A549 (cell line): ENCODE results near the gene ATP13A5. TPM values are rescaled to one million over a fixed set of nuclear protein-coding genes. Genes with fewer than 3 reads are reported as not detected.

Source experiments
- ATAC-seq, 2 experiments: fragments of 200-7000 bp in 1 of 2; fragments of >200 bp in 1 of 2; cut with Nextera tagmentation in 1 of 2; cut with Tn5 transposase in 1 of 2; 3 replicates each; pipeline versions ENCODE4 v1.8.0 to v1.9.1; 2018 to 2020; ENCODE audit warnings: mild to moderate bottlenecking in 1 of 2, moderate library complexity in 1 of 2
- CTCF ChIA-PET: fragments of 300-600 bp; sonication (Branson Sonifier 250); formaldehyde crosslinking; extraction: SDS; loops from one replicate; lab custom pipeline; 2021; ENCODE audit warnings: antibody characterized with exemption, inconsistent platforms; lab: Yijun Ruan, JAX
- POLR2A ChIA-PET: fragments of 350-600 bp; formaldehyde crosslinking; extraction: SDS; loops from one replicate; lab custom pipeline; 2021; ENCODE audit warnings: antibody characterized with exemption, inconsistent platforms; lab: Yijun Ruan, JAX
- DNase-seq, 2 experiments: peaks; one replicate each; pipeline versions ENCODE4 v3.0.0 to v3.0.0-alpha.2; 2011 to 2016; ENCODE audit warnings: low read depth in 1 of 2, low spot score in 1 of 2
- FAIRE-seq: peaks from 2 replicates; lab custom pipeline; 2011; peaks lifted over from hg19 to GRCh38; lab: Jason Lieb, UNC
- H3K27ac ChIP-seq, 2 experiments: fragments of >200 bp; sonication (Bioruptor Twin); formaldehyde crosslinking; 3 replicates each; pipeline ENCODE4 v1.5.1; 2016 to 2017
- H3K4me1 ChIP-seq: fragments of >200 bp; sonication (Bioruptor Twin); formaldehyde crosslinking; 3 replicates; pipeline ENCODE4 v1.6.1; 2016
- H3K4me2 ChIP-seq: fragments of >200 bp; sonication (Bioruptor Twin); formaldehyde crosslinking; 3 replicates; pipeline ENCODE4 v1.6.1; 2016
- H3K4me3 ChIP-seq: fragments of >200 bp; sonication (Bioruptor Twin); formaldehyde crosslinking; 3 replicates; pipeline ENCODE4 v1.5.1; 2016
- H3K9me3 ChIP-seq: fragments of >200 bp; sonication (Bioruptor Twin); formaldehyde crosslinking; 3 replicates; pipeline ENCODE4 v1.6.1; 2016
- BHLHE40 ChIP-seq: IDR thresholded peaks from 2 replicates; pipeline ENCODE4 v1.6.1; 2012; ENCODE audit warnings: low read depth, low read length, inconsistent platforms
- CBX8 ChIP-seq: fragments of 200-600 bp; sonication (generic); IDR thresholded peaks from 2 replicates; pipeline ENCODE4 v1.6.1; 2016
- CHD2 ChIP-seq: fragments of 150-350 bp; IDR thresholded peaks from 2 replicates; pipeline ENCODE4 v1.6.1; 2014; ENCODE audit warnings: low read length; ENCODE audit not compliant: partially characterized antibody
- EHMT2 ChIP-seq: fragments of 200-600 bp; sonication (generic); IDR thresholded peaks from 2 replicates; pipeline ENCODE4 v1.6.1; 2016; ENCODE audit warnings: antibody characterized with exemption, low read depth, mild to moderate bottlenecking, moderate library complexity
- HEYL ChIP-seq: fragments of 250-450 bp; sonication (Bioruptor Pico); IDR thresholded peaks from 2 replicates; pipeline ENCODE4 v1.8.0; 2021; ENCODE audit warnings: mild to moderate bottlenecking, moderate library complexity
- MAFK ChIP-seq: fragments of 450-650 bp; IDR thresholded peaks from 2 replicates; pipeline ENCODE4 v1.6.1; 2014; ENCODE audit not compliant: partially characterized antibody
- NPAS2 ChIP-seq: fragments of 250-450 bp; sonication (Bioruptor Pico); IDR thresholded peaks from 2 replicates; pipeline ENCODE4 v1.8.0; 2022; ENCODE audit warnings: mild to moderate bottlenecking, moderate library complexity, borderline replicate concordance
- NR3C1 ChIP-seq: fragments of >200 bp; sonication (Bioruptor Twin); formaldehyde crosslinking; IDR thresholded peaks from 3 replicates; pipeline ENCODE4 v1.6.1; 2017
- PHF8 ChIP-seq: fragments of 200-600 bp; sonication (generic); IDR thresholded peaks from 2 replicates; pipeline ENCODE4 v1.6.1; 2016; ENCODE audit warnings: low read depth, mild to moderate bottlenecking, antibody characterized with exemption, moderate library complexity, borderline replicate concordance
- POLR2A ChIP-seq: IDR thresholded peaks from 2 replicates; pipeline ENCODE4 v1.6.1; 2012; ENCODE audit warnings: mild to moderate bottlenecking, low read length
- POLR2AphosphoS2 ChIP-seq: conservative IDR thresholded peaks from 2 replicates; pipeline ENCODE4 v1.6.1; 2012; ENCODE audit warnings: low read length, improper control_type of control experiment, inconsistent platforms
- RAD21 ChIP-seq, 2 experiments: fragments of >200 bp in 1 of 2; sonication (Bioruptor Twin) in 1 of 2; formaldehyde crosslinking in 1 of 2; IDR thresholded peaks in 1 of 2; conservative IDR thresholded peaks in 1 of 2; 2 replicates in 1 of 2; 3 replicates in 1 of 2; pipeline ENCODE4 v1.6.1; 2012 to 2018; ENCODE audit warnings: inconsistent platforms in 1 of 2
- RFX5 ChIP-seq: fragments of 450-650 bp; IDR thresholded peaks from 2 replicates; pipeline ENCODE4 v1.7.1; 2014; ENCODE audit warnings: antibody characterized with exemption, mild to moderate bottlenecking, moderate library complexity
- RNF2 ChIP-seq: fragments of 200-600 bp; sonication (generic); IDR thresholded peaks from 2 replicates; pipeline ENCODE4 v1.6.1; 2016; ENCODE audit warnings: low read depth, mild to moderate bottlenecking, antibody characterized with exemption, moderate library complexity, borderline replicate concordance
- SMC3 ChIP-seq: fragments of >200 bp; sonication (Bioruptor Twin); formaldehyde crosslinking; IDR thresholded peaks from 3 replicates; pipeline ENCODE4 v1.6.1; 2018; ENCODE audit warnings: inconsistent platforms
- SREBF2 ChIP-seq: fragments of 450-650 bp; IDR thresholded peaks from 2 replicates; pipeline ENCODE4 v1.6.1; 2014; ENCODE audit warnings: mild to moderate bottlenecking, moderate library complexity
- ZC3H11A ChIP-seq: fragments of 450-650 bp; IDR thresholded peaks from 2 replicates; pipeline ENCODE4 v1.6.1; 2014; ENCODE audit warnings: antibody characterized with exemption, mild to moderate bottlenecking
- ZFP36 ChIP-seq: fragments of 450-650 bp; IDR thresholded peaks from 2 replicates; pipeline ENCODE4 v1.6.1; 2014; ENCODE audit warnings: borderline replicate concordance; ENCODE audit not compliant: partially characterized antibody
- ZSCAN20 ChIP-seq: fragments of 250-450 bp; sonication (Bioruptor Pico); IDR thresholded peaks from 2 replicates; pipeline ENCODE4 v1.8.0; 2022; ENCODE audit warnings: mild to moderate bottlenecking, moderate library complexity
- WGBS: methylation state at CpG from one replicate; pipeline ENCODE4 v1.1.6; 2017; ENCODE audit errors: missing lambda C conversion rate; 5-methylcytosine and 5-hydroxymethylcytosine counted together
- polyA plus RNA-seq, 4 experiments: library from polyadenylated mRNA; depleted of rRNA in 3 of 4; stranded (reverse); fragments of >200 nt; fragmentation: RNase III in 1 of 4; extraction: RNeasy Plus Mini Kit Qiagen cat#74134 plus additional on column Dnase treatment in 1 of 4; gene quantifications; 2 replicates in 3 of 4; 3 replicates in 1 of 4; pipeline ENCODE4 v1.2.3, GENCODE V29; 2011 to 2017
- TF ChIP-seq, protein P1 (sequence below): fragments of >200 bp; sonication (Bioruptor Twin); formaldehyde crosslinking; IDR thresholded peaks from 2 replicates; pipeline ENCODE4 v1.6.1; 2016
- TF ChIP-seq, protein P2 (sequence below): fragments of 150-350 bp; IDR thresholded peaks from 2 replicates; pipeline ENCODE4 v1.6.1; 2014; ENCODE audit warnings: low read depth, mild to moderate bottlenecking, low read length
- TF ChIP-seq, protein P3 (sequence below): fragments of 250-450 bp; sonication (Bioruptor Pico); IDR thresholded peaks from 2 replicates; pipeline ENCODE4 v1.5.0; 2020; ENCODE audit warnings: low read depth, mild to moderate bottlenecking, moderate library complexity
- TF ChIP-seq, protein P4 (sequence below): fragments of 250-450 bp; sonication (Bioruptor Pico); IDR thresholded peaks from 2 replicates; pipeline ENCODE4 v1.5.0; 2021; ENCODE audit warnings: mild to moderate bottlenecking, moderate library complexity, borderline replicate concordance
- TF ChIP-seq, protein P5 (sequence below): IDR thresholded peaks from 2 replicates; pipeline ENCODE4 v1.6.1; 2012; ENCODE audit warnings: low read depth, borderline replicate concordance
- TF ChIP-seq, protein P6 (sequence below): fragments of 450-650 bp; IDR thresholded peaks from 2 replicates; pipeline ENCODE4 v1.6.1; 2014; ENCODE audit warnings: antibody characterized with exemption

The ATP13A5 gene
- polyA plus RNA-seq, 2 of the 4 experiments (the other 2 are of a cell fraction): not detected

DNA sequence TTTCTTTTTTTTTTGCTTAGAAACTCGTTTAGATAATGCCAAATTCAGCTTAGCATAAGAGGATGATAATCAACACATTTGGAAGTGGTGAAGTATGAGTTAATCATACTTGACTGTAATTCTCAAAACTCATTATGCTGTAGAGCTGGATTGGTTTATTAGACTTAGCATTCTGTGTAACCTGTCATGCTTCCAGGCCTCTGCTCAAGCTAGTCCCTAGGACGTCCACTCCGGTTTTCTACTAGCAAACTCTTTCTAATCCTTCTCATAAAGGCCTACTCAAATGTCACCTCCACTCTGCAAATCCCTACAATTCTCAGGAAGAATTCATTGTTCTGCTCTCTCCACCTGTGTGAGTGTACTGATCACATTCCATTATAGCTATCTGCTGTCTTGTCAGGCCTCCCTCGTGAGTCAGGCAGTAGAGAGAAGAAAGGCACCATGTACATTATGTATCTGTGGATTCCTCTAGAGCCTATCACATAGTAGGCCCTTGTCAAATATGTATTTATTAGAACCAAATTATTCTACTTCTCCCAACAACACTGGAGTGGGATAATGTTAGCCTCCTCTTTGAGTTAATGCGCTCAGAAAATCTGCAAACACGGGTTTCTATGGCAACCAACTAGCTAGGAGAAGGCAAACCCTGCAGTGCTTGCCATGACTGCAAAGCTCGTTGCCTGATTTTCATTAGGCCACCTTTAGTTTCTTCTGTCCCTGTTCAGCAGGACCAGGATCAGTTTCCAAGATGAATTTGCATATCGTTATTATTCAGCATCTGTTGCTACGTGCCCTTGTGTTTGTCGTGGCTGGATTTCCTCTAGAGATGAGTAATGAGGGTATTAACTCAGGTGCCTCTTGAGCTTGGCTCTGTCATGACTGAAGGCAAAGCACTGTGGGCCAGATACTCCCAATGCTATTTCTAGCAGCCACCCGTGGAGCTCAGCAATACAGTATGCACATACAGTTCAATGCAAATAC lies 30.7 kb downstream of the ATP13A5 start:
- WGBS: 9% methylated on average over 11 of the region's 11 CpGs
- no peaks in the 10 kb centered on the region for H3K4me1 ChIP-seq
- ATAC-seq: no peak
- no peak overlapping the region for H3K4me2 ChIP-seq
- no peak for FAIRE-seq
- H3K27ac ChIP-seq: no peak overlapping the region
- no peak for DNase-seq
- no peaks in the 10 kb centered on the region for H3K9me3 ChIP-seq
- TF ChIP-seq CHD2: no peak
- TF ChIP-seq ZC3H11A: no peak
- TF ChIP-seq CBX8: no peak
- TF ChIP-seq, protein P1, sequence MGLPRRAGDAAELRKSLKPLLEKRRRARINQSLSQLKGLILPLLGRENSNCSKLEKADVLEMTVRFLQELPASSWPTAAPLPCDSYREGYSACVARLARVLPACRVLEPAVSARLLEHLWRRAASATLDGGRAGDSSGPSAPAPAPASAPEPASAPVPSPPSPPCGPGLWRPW: no peak
- TF ChIP-seq EHMT2: no peak
- no peak for TF ChIP-seq HEYL (CRISPR knock-in tag)
- TF ChIP-seq RNF2: no peak
- TF ChIP-seq RFX5: no peak
- TF ChIP-seq, protein P2, sequence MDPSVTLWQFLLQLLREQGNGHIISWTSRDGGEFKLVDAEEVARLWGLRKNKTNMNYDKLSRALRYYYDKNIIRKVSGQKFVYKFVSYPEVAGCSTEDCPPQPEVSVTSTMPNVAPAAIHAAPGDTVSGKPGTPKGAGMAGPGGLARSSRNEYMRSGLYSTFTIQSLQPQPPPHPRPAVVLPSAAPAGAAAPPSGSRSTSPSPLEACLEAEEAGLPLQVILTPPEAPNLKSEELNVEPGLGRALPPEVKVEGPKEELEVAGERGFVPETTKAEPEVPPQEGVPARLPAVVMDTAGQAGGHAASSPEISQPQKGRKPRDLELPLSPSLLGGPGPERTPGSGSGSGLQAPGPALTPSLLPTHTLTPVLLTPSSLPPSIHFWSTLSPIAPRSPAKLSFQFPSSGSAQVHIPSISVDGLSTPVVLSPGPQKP: no peak
- TF ChIP-seq, protein P3, sequence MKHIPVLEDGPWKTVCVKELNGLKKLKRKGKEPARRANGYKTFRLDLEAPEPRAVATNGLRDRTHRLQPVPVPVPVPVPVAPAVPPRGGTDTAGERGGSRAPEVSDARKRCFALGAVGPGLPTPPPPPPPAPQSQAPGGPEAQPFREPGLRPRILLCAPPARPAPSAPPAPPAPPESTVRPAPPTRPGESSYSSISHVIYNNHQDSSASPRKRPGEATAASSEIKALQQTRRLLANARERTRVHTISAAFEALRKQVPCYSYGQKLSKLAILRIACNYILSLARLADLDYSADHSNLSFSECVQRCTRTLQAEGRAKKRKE (CRISPR knock-in tag): no peak
- TF ChIP-seq ZFP36: no peak
- TF ChIP-seq MAFK: no peak
- no peak for TF ChIP-seq SREBF2
- TF ChIP-seq POLR2AphosphoS2: no peak
- TF ChIP-seq, protein P4, sequence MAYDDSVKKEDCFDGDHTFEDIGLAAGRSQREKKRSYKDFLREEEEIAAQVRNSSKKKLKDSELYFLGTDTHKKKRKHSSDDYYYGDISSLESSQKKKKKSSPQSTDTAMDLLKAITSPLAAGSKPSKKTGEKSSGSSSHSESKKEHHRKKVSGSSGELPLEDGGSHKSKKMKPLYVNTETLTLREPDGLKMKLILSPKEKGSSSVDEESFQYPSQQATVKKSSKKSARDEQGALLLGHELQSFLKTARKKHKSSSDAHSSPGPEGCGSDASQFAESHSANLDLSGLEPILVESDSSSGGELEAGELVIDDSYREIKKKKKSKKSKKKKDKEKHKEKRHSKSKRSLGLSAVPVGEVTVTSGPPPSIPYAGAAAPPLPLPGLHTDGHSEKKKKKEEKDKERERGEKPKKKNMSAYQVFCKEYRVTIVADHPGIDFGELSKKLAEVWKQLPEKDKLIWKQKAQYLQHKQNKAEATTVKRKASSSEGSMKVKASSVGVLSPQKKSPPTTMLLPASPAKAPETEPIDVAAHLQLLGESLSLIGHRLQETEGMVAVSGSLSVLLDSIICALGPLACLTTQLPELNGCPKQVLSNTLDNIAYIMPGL (CRISPR knock-in tag): no peak
- POLR2A ChIA-PET: no interaction called here
- H3K4me3 ChIP-seq: no peak overlapping the region
- CTCF ChIA-PET: no interaction called here

DNA sequence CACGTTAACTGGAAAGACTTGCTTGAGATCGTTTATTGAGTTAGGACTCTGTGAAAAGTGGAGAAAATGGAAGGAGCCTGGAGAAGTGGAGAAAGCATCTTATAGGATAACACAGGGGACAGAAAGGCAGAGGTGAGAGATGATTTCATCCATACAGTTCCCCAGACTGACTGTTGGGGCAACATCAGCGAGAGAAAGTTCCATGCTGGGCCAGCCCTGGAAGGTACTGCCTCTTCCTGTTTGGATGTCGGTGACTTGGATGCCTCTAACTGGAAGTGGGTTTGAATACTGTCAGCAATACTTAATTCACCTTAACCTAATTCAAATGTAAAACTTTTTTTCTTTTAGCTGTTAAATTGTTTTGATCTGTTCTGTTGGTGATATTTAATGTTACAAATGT lies 32.3 kb downstream of the ATP13A5 start:
- FAIRE-seq: no peak
- ChIA-PET POLR2A (no interaction called here), CTCF (no interaction called here)
- 10% methylated on average over 4 of the region's 4 CpGs for WGBS
- DNase-seq: no peak
- no peak overlapping the region for H3K4me2 ChIP-seq
- H3K4me1 ChIP-seq: no peaks in the 10 kb centered on the region
- H3K4me3 ChIP-seq: no peak overlapping the region
- no peaks in the 10 kb centered on the region for H3K9me3 ChIP-seq
- no peak for ATAC-seq
- H3K27ac ChIP-seq: no peak overlapping the region
- TF ChIP-seq ZSCAN20 (CRISPR knock-in tag) (no peak), POLR2A (no peak)
- TF ChIP-seq, protein P1: no peak

DNA sequence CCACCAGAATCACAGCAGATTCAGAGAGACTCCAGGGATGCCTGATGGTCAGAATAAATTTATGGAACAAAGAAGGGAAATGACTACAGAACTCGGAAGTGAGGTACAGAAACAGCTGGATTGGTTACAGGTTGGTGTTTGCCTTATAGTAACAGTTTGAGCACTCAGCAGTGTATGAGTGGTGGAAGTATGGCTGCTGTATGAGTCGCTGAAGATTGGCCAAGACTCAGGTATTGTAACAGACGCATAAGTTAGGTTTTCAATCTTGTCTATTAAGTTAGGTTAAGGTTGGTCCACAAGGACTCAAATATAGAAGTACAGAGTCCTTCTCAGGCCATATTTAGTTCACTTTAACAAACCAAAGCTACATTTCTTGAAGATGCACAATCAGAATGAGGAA lies 33.1 kb downstream of the ATP13A5 start:
- CTCF ChIA-PET: interaction anchor here (0.8 kb wide), 1 partner anchor 533 kb away, joined by 3 read pairs; no protein-coding TSS in a partner anchor

More for the DNA sequence above, 33.1 kb downstream of the ATP13A5 start:
- TF ChIP-seq SMC3 (no peak), NR3C1 (no peak), BHLHE40 (no peak), NPAS2 (no peak), RAD21 (conservative IDR thresholded peaks at IDR 0.05 in 1 of 2, IDR thresholded peaks at IDR 0.05 in 1 of 2) (no peak), MAFK (no peak), PHF8 (no peak), RFX5 (no peak)
- TF ChIP-seq, protein P2: no peak
- TF ChIP-seq, protein P5, sequence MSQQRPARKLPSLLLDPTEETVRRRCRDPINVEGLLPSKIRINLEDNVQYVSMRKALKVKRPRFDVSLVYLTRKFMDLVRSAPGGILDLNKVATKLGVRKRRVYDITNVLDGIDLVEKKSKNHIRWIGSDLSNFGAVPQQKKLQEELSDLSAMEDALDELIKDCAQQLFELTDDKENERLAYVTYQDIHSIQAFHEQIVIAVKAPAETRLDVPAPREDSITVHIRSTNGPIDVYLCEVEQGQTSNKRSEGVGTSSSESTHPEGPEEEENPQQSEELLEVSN: no peak
- TF ChIP-seq, protein P6, sequence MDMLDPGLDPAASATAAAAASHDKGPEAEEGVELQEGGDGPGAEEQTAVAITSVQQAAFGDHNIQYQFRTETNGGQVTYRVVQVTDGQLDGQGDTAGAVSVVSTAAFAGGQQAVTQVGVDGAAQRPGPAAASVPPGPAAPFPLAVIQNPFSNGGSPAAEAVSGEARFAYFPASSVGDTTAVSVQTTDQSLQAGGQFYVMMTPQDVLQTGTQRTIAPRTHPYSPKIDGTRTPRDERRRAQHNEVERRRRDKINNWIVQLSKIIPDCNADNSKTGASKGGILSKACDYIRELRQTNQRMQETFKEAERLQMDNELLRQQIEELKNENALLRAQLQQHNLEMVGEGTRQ: no peak
- POLR2A ChIA-PET: no interaction called here
- Histone ChIP-seq H3K27ac (no peak overlapping the region), H3K4me3 (no peak overlapping the region), H3K9me3 (no peaks in the 10 kb centered on the region), H3K4me1 (no peaks in the 10 kb centered on the region), H3K4me2 (no peak overlapping the region)
- DNase-seq (no peak), FAIRE-seq (no peak), ATAC-seq (no peak)
- WGBS: 17% methylated on average over 3 of the region's 3 CpGs
